NT2/D1 (cell line): ENCODE data around the gene NR2C2AP.

Experiments used
- SUZ12 ChIP-seq: IDR thresholded peaks from 2 replicates; pipeline ENCODE4 v1.6.1; 2011; ENCODE audit not compliant: insufficient read length, insufficient read depth; ENCODE audit errors: extremely low read depth
- ZNF274 ChIP-seq: IDR thresholded peaks from 2 replicates; pipeline ENCODE4 v1.6.1; 2011; ENCODE audit warnings: mild to moderate bottlenecking, low read depth, low read length

DNA sequence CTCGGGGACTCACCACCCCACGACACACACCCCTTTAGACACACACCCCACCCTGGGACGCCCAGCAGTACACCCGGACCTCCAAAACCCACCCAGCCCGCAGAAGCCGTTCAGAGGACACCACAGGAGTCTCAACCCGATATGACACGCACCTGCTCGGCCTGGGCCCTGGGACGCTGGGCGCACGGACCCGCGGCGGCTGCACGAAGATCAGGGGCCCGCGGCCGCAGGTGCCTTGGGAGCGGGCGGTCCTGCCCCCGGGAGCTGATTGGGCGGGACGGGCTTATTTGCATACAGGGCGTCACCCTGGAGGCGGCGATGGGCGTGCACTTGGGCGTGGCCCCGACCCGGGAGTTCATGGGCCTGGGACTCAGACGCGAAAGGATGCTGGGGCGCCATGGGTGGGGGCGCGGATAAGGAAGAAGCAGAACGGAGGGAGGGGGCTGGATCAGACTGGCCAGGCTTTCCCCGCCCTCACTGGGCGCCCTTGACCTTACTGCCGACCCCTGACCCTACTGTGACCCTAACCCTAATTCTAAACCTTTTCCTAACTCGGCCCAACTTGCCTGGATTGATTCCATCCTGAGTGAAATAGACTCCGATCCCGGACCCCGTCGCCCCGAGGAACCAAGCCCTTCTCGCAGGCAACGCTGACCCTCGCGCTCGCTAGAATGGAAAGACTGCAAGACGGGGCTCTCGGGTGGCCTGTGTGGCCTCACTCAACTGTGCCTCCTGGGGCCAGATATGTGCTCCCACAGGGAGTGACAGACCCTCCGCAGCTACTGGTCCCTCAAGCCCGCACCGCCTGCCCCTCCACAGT lies 33.0 kb downstream of the NR2C2AP start, which contains the start of gene MEF2B:
- no peak for TF ChIP-seq ZNF274
- no peak for TF ChIP-seq SUZ12
